GM18907 (cell line): Measurements from ENCODE around the gene ALCAM.
"Not testable (repeated sequence)": the region's sequence is repeated elsewhere in the genome, so short reads cannot be mapped to it uniquely, and the experiment has no call there.

Source experiments
- ATAC-seq: cut with Tn5 transposase; IDR thresholded peaks from one replicate; pipeline ENCODE4 v1.9.1; 2021; ENCODE audit warnings: mild to moderate bottlenecking, moderate library complexity; ENCODE audit not compliant: unreplicated experiment

Gene ALCAM

DNA sequence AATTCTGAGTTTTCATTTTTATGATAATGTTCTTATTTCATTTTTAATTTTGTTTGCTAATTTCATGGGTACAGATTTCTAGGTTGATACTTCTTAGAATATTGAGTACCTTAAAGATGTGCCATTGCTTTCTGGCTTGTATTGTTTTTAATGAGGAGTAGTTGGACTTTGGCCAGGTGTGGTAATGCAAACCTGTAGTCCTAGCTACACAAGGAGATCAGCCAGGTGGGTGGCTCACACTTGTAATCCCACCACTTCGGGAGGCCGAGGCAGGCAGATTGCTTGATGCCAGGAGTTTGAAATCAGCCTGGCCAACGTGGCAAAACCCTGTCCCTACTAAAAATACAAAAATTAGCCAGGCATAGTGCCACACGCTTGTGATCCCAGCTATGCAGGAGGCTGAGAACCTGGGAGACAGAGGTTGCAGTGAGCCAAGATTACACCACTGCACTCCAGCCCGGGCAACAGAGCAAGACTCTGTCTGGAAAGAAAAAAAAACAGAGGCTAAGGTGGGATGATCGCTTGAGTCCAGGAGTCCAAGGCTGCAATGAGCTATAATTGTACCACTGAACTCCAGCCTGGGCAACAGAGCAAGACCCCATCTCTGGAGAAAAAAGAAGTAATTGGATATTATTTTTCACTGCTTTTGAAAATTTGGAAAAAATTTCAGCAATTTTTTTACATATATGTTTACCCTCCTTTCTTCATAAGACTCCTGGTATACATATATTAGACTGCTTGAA is 198.0 kb downstream of the ALCAM start:
- ATAC-seq = no peak

GRCh38 chr3:105571005-105571404 is 204.3 kb downstream of the ALCAM start:
- no peak for ATAC-seq

DNA sequence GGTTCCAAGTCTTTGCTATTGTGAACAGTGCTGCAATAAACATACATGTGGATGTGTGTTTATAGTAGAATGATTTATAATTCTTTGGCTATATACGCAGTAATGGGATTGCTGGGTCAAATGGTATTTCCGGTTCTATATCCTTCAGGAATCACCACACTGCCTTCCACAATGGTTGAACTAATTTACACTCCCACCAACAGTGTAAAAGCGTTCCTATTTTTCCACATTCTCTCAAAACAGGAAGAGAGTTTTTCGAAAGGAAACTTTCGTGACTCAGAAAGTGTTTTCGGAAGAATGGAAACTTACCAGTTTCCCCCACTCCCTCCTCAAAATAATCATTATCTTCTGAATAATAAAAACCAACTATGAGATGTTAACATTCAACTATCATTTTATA is 205.8 kb downstream of the ALCAM start:
- no peak for ATAC-seq

DNA sequence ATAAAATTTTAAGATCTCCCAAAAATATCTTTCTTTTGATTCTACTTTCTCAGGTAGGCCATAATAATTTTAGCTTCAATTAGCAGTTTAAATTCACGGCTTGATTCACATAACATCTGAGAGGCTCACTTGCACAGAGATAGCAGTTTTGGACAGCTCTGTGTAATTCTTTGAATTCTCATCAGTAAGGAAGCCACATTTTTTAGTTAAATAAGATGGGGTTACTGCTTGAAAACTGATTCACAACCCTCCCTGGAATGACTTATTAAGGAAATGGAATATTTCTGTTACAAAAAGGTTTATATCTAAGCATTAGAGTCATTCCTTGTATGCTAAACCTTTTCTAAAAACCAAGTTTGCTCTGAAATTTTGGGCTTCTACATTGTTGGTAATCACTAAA is 212.7 kb downstream of the ALCAM start:
- no peak for ATAC-seq

GRCh38 chr3:105580296-105580965 is 213.7 kb downstream of the ALCAM start:
- ATAC-seq = no peak

DNA sequence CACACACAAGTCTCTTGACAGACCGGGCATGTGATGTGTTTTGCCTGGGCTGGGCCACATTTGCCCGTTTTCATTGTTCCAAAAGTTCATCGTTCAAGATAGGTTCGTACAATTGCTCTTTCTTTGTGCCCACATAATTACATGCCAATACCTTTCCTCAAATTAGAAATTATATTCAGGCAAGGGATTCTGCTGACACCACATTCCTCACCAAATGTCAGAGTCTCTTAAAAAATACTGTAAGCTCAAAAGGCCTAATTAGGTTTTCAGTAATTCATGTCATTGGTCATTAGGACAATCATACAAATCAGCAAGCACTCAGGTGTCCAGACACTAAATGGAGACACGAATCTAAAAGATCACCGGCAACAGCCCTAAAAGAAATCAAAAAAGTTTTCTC is 215.3 kb downstream of the ALCAM start:
- ATAC-seq = no peak

- ATAC-seq = no peak
Measured at GRCh38 chr3:105584003-105584790, 217.5 kb downstream of the ALCAM start.

DNA sequence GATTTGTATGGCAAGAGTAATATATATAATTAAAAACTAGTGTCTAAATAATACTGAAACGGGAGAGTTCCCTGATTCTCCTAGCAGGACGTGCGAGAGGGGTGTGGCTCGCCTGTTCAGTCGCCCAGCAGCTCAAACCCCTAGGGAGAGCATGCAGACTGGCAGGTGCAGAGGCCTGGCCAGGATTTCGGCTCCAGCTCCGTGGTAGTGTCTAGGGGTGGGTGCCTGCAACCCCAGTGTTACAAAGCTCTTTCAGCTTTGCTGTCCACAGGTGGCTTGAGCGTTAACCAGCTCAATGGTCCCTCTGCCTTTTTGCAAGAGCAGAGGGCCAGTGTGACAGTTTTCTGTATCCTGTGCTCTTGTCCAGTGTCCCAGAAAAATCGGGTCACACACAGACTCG is 226.6 kb downstream of the ALCAM start:
- ATAC-seq = no peak

DNA sequence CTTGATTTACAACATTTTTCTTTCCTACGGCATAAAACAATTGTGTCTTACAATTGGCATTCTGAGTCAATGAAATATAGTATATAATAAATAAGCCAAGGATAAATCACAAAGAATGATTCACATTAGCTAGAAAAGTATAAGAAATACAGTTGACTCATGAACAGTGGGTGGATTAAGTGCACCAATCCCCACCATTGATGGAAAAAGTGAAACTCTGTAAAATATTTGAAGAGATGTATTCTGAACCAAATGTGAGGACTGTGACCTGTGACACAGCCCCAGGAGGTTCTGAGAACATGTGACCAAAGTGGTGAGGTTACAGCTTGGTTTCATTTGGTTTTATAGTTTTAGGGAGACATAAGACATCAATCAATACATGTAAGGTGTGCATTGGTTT is 227.5 kb downstream of the ALCAM start:
- ATAC-seq = no peak

GRCh38 chr3:105598042-105598796 is 231.5 kb downstream of the ALCAM start:
- no peak for ATAC-seq

- no peak for ATAC-seq
Measured at GRCh38 chr3:105599350-105599749, 232.6 kb downstream of the ALCAM start.

DNA sequence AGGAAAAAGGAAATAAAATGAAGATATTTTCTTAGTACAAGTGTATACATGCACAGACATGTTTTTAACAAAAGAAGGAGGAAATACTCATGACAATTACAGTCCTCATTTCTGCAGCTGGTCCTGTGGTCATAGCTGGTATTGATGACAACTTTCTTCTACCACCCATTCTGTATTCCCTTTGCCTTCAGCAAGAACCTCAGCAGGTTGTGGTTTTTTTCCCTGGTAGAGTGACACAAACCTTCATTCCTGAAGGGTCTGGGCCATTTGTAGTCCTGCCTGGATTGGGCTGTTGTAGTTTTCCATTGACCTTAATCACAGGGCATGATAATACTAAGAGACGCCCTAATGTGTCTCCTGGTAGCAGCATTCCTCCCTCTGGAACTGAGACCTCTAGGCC is 235.0 kb downstream of the ALCAM start:
- not testable (repeated sequence) for ATAC-seq

DNA sequence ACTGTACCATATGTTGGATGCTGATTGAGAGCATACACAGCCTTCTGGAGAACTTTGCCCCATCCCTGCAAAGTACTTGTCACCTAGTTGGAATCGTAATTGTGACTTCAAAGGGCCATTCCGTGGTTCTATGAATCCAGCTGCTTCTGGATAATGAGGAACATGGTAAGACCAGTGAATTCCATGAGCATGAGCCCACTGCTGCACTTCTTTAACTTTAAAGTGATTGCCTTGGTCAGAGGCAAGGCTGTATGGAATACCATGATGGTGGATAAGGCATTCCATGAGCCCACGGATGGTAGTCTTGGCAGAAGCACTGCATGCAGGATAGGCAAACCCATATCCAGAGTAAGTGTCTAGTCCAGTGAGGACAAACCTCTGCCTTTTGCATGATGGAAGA is 235.6 kb downstream of the ALCAM start:
- ATAC-seq = not testable (repeated sequence)

- ATAC-seq = not testable (repeated sequence)
Measured at GRCh38 chr3:105603516-105603915, 236.8 kb downstream of the ALCAM start.

GRCh38 chr3:105606016-105606415 is 239.3 kb downstream of the ALCAM start:
- ATAC-seq = no peak

DNA sequence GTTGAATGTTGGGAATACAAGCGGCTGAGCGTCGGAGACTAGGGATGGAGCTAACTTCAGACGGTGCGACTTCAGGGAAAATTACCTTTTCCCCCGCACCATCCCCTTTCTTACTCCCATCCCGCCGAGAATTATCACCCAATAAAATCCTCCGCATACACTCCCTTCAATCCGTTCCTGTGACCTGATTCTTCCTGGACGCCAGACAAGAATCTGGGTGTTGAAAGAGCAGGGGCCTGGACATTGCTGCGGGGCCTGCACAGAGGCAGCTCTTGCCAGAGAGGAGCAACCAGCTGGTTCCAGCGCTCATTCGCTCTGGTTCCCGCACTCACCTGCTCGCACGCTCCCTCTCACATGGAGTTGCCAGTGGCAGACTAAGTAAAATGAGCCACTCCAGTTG is 241.9 kb downstream of the ALCAM start:
- ATAC-seq = no peak

GRCh38 chr3:105610473-105610872 is 243.8 kb downstream of the ALCAM start:
- ATAC-seq = no peak

GRCh38 chr3:105611304-105612192 is 244.8 kb downstream of the ALCAM start:
- no peak for ATAC-seq

DNA sequence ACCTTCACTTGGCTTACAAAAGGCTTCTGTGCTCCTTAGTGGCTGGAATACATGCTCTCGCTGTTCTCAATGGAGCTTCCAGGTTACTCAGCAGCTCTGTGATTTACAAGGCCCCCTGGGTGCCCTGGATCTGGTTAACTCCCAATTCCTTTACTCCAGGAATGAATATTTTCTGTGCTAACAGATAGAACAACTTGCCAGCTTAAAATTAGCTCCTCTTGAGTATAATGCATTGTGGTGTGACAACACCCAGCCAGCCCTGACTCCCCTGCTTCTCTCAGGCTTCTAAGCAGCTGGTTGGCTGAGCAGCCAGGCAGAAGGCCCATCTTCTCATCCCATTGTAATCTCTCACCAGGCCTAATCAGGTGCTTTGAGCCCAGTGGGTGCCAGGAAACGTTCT is 246.4 kb downstream of the ALCAM start:
- ATAC-seq = no peak
